Activated gamma-delta T cell (primary cell): Measurements from ENCODE around the gene CTDSP2.
"Not testable (repeated sequence)": the region's sequence is repeated elsewhere in the genome, so short reads cannot be mapped to it uniquely, and the experiment has no call there.

ENCODE experiments used
- DNase-seq: peaks from one replicate; lab custom pipeline; 2025; lab: John Stamatoyannopoulos, UW

CTDSP2 gene

GRCh38 chr12:57835366-57836288 lies 10.9 kb downstream of the CTDSP2 start:
- DNase-seq: no peak

DNA sequence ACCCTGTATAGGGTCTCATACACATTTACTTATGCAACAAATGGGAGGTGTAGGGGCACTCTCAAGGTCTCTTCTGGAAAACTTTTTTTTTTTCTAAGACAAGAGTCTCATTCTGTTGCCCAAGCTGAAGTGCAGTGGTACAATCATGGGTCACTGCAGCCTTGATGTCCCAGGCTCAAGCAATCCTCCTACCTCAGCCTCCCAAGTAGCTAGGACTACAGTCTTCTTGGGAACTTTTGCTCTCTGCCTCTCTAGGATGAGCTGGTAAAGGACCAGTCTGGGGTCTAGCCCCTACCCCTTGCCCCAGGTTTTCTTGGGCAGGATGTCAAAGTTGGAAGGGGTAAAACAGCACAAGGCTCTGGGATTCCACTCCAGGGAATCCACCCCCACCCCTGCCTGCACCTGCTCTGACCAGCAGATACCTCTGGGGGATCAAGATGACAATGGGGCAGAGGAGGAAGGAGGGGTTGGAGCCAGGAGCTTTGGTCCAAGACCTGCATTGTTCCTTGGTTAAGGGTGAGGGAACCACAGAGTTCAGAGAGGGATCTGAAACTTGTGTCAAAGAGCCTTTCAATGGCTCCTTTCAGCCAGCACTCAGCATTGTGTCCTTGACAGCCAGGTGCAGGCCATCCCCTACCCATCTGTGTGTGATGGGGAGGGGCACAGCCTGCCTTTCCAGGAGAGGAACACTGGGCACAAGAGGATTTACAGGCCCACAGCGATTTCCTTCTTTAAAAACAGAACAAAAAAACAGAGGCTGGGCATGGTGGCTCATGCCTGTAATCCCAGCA lies 12.2 kb downstream of the CTDSP2 start:
- DNase-seq: no peak

DNA sequence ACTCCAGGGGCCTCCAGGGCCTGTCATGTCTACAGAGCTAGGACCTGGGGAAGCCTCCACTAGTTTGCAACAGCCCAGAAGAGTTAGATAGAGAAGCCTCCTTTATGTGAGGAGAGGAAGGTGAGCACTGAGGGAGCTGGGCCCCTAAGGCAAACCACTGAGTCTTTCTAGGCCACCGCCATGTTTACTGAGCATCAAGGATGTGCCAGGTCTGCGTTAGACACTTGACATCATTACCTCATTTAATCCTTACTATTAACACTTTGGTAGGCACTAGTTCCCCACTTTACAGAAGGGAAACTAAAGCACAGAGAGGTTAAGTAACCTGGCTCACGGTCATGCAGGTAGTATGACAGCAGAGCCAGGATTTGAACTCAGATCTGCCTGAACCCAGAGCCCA lies 12.9 kb downstream of the CTDSP2 start:
- DNase-seq: no peak

DNA sequence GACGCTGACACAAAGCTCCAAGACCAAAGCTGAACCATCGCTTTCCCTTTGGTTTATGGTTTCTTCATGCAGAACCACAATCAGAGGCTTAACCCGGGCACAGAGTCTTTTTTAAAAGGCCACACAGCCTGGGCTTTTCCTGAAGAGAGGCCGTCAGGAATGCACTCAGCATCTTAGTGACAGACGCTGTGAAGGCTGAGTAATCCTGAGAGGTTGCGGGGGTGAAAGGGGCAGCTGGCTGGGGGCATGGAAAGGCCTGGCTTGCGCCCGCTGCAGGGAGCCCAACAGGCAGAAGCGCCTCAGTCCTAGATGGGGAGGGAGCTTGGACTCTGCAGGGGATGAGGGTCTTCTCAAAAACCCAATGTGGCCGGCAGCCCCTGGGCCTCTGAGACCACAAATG lies 13.6 kb downstream of the CTDSP2 start:
- DNase-seq: no peak

DNA sequence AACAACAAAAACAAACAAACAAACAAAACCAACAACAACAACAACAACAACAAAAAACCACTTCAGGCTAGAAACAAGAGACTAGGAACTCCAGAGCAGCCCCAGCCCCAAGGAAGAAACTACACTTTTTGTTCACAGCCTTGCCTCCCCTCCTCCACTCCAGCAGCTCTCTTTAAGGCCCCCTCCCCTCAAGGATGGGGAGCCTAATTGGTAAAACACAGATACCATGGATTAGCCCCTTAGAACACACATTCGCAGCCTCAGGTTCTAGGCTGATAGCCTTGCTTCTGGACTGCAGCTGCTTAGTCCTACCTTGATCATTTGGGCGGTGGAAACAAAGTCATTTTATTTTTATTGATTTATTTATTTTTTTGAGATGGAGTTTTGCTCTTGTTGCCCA lies 16.1 kb downstream of the CTDSP2 start:
- no peak for DNase-seq

DNA sequence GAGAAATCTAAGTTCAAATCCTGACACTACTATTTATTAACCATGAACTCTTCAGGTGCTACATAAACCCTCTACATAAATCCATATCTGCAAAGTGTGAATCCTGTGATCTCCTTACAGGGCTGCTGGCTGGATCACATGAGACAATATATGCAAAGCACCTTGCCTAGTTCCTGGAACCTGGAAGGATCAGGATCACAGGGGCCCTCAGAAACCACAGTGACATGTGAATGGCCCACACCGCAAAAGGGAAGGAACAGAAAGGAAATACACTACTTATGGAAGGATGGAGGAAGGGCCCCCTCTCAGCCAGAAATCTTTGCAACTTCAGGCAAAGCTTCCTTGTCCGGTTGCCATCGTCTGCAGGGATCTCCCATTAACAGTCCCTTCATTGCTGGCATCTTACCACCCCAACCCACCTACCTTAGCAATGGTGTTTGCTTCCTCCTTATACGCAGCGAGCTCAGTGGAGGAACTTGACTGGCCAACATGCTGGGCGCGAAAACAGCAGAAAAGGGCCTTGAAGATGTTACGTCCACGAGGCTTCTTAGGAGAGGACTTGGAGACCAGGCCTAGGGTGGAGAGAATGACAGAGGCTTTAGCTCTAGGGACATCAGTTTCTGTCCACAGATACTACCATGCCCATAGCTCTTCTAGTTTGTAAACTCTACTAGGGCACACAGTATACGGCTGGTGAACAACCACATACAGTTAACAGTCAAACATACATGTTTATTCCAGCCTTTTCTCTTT lies 17.3 kb downstream of the CTDSP2 start:
- DNase-seq: no peak

DNA sequence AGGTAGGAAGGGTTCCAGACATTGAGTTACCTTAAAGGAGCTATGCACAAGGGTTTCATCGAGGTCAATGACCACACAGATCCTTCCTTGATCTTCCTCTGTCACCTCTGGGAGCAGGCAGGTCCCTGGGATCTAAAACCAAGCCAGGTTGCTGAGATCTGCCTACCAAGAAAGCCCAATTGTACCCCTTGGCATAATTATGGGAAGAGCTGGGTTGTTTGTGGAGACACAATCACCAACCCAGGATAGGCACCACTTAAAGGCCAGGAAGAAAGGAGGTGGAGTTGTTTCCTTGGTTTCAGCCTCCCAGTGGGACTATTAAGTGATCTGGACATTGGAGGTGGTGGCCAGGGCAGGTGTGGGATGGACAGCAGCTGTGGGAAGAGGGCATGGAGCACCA lies 19.6 kb downstream of the CTDSP2 start:
- DNase-seq: no peak

DNA sequence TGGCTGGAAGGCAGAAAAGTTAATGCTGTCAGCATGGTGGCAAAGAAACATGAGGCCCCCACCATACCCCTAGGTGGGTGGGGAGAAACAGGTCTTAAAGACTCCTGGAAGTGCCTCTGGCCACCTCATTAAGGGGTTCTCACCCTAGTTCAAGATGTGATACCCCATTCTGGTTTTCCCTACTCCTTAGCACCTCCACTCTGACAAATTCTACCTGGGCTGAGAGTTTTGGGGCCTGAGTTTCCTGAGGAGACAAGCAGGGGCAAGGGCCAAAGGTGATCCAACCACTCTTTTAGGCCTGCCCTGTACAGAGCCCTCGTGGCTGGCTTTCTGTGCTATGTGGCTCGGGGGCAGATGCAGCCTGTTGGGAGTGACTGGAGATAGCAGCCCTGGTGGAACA lies 20.1 kb downstream of the CTDSP2 start:
- no peak for DNase-seq

DNA sequence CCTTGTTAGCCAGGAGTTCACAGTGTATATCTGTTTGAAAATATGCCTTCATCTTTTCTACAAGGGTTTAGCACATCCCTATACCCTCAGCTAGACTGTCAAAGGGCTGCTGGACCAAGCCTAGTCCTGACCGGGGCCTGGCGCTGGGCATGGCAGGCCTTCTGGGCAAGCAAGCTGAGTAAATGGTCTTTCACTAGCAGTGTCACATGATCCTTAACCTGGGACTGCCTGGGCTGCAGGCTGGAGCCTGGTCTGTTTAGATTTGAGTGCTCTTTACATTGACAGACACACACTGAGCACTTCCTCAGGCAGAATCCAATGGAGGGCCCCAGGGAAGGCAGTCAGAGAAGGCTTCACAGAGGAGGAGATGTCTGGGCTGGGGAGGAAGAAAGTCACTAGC lies 21.1 kb downstream of the CTDSP2 start:
- DNase-seq: no peak

DNA sequence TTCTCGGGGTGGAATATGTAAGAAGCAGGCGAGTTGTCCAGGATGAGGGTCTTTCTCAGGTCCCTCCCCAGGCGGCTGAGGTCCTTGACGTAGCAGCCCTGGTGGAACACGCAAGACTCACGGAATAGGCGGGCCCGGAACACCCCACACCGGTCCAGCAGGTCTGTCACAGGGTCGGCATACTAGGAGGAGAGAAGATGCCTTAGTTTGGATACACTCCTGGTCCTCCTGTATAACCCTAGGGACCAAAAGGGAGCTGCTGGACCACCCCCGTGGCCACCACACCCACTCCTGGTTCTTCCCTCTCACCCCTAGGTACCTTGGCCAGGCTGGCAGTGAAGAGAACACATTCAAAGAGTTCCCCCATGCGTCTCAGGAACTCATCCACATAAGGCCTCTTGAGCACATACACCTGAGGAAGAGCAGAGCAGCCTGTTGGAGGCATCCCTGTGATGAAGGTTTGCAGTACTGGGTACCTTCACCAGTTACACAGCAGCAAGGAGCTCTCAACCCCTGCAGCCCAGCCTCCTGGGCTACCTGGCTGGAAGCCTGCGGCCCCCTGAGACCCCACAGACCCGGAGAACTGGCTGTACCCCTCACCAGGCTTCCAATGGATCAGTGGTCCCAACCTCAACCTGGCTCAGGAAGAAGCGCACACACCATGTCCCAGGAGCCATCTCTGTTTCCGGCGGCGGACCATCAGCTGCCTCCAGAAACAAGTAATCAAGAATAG lies 22.5 kb downstream of the CTDSP2 start:
- no peak for DNase-seq

DNA sequence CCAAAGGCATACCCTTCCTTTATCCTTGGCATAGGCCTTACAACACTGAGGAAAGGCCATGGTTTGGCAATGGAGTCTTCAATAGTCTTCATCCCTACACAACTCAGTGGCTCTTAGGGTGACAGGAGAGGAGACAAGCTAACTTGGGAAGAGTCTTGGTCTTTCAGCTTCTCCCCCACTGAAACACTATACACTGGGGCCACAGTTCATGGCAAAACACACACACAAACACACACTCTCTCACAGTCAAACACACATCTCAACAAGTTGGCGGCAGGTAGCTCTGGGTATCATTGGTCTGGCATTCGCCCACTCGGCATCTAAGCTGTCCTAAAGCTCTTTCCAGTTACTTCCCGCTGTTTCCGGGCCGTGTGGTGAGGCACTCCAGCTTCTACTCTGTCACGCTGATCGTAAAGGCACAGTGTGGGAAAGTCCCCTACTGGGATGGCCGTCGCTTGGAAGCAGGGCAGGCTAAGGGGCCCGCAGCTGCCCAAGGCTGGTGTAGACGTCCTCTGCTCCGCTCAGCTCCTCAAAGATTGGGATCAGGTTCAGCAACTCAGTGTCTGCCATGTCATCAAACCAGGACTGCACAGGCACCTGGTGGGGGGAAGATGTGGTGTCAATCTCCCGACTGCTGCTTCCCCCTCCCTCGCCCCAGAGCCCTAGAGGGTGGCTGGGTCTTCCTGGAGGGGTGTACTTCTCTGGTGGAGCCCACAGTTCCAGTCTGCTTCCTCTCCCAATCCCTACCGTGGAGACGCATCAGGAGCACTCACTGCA lies 23.2 kb downstream of the CTDSP2 start:
- no peak for DNase-seq

GRCh38 chr12:57822392-57823130 lies 24.0 kb downstream of the CTDSP2 start:
- no peak for DNase-seq

DNA sequence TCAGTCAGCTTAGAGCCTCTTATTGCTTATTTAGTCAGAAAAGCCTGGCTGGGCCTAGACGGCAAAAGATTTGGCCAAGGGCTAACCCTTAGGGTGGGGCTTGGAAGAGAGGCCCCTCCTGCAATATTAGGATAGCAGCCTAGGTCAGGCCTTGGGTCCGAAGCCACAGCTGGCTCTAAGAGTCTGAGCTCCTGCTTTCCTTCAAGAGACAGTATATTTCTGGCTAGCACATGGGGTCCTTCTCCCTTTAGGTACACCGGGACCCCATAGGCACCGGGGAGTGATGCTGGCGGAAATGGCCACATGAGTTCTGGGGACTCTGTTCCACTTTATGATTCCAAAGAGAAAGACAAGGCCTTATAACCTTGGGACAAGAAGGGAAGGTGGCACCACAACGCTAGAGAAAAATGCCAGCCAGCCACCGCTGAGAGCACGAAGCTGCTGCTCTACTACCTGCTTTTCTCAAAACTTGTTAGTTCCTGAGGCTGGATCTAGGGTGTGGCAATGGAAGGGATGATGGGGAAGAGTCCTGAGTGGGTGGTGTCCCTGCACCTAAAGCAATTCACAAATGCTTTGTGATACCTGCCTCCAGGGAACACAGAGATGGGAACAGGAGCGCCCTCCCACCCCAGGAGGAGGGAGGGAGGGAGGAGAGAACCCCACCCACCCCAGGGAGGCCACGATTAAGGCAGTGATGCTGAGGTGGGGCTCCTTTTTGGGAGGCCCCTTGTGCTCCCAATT lies 24.9 kb downstream of the CTDSP2 start:
- no peak for DNase-seq

DNA sequence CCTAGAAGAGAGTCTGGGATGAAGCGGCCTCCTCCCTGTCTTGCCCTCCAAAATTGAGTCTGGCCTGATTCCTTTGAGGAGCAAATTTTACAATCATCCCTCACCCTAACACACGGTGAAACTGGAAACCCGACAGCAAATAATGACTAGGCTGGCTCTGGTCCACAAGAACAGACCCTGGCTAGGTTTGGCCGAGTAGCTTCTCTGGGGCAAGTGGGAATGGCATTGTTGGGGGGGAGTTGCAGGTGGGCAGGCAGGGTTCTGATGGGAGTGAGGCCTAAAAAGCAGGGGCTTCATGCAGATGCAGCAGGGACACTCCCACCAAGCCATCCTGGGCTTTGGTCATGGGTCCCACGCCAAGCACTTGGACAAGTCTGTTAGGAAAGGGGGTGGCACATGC lies 25.5 kb downstream of the CTDSP2 start:
- not testable (repeated sequence) for DNase-seq

DNA sequence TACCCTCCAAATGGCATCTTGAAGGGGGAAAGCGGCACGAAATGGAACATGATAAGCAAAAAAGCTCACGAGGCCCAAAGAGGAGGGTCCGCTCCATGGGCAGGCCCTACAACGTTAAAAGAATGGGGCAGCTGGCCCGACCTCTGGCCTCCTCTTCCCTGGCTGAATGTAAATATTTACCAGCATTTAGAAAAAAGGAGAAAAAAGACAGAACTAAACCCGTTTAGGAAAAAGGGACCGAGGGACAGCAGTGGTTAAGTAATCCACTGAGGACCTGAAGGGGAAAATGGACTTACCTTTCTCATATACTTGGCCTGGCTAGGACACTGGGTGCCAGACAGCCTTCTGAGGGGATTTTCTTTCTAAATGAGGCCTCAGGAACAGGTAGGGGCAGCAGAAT lies 26.4 kb downstream of the CTDSP2 start:
- not testable (repeated sequence) for DNase-seq

GRCh38 chr12:57817990-57818331 lies 28.6 kb downstream of the CTDSP2 start:
- DNase-seq: not testable (repeated sequence)

DNA sequence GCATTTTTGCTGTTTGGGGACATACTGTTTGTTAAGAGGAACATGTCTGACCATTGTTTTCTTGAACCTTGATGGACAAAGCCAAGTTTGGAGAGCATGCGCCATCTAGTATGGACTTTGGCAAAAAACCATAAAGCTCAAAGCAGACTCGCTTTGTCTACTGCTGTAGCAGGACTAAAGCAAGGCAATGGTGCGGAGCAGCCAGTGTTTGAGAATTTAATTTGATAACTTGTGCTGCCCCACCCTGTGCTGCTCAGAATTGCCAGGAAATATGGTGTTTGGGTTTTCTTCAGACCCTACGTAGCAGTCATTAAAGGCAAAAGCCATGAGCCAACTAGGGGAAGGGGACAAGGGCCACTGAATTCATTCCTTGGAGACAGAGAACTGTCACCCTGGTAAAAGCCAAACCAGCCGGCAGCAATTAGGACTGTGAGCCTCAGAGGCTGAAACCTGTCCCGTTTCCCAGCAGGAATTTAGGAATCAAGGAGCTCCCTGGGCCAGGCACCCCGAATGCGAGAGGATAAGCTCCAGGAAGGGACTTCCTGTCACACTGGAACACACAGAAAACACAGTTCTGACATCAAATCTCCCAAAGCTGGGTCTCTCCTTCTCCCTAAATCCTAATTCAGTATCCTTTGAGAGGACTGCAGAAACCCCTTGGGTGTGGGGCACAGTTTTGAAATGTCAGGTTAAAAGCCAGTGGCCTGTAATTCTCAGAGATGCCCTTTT lies 29.1 kb downstream of the CTDSP2 start:
- DNase-seq: no peak

- no peak for DNase-seq
Measured at GRCh38 chr12:57816855-57817151, 29.7 kb downstream of the CTDSP2 start.
